Ascending aorta (tissue), 2 donors: ENCODE results near the gene EHBP1. TPM values are rescaled to one million over a fixed set of nuclear protein-coding genes. Genes with fewer than 3 reads are reported as not detected.

Experiments used
- DNase-seq, 2 donors: peaks; one replicate each; pipeline ENCODE4 v3.0.0-alpha.2; 2019; ENCODE audit warnings: low spot score in 2 of 2
- H3K27ac ChIP-seq, 2 donors: fragments of 200-600 bp; sonication (generic); one replicate each; pipeline ENCODE4 v1.5.1; 2016 to 2017; ENCODE audit warnings: mild to moderate bottlenecking in 1 of 2
- H3K27me3 ChIP-seq: fragments of 200-600 bp; sonication (generic); one replicate; pipeline ENCODE4 v1.5.1; 2017
- H3K36me3 ChIP-seq, 2 donors: fragments of 200-600 bp; sonication (generic); one replicate each; pipeline ENCODE4 v1.5.1; 2016
- H3K4me1 ChIP-seq, 2 donors: fragments of 200-600 bp; sonication (generic); one replicate each; pipeline ENCODE4 v1.5.1; 2016 to 2017; ENCODE audit warnings: mild to moderate bottlenecking in 1 of 2
- H3K4me3 ChIP-seq, 2 donors: fragments of 200-600 bp; sonication (generic); one replicate each; pipeline ENCODE4 v1.5.1; 2016 to 2017; ENCODE audit warnings: mild to moderate bottlenecking in 1 of 2
- H3K9me3 ChIP-seq, 2 donors: fragments of 200-600 bp; sonication (generic); one replicate each; pipeline ENCODE4 v1.5.1; 2016
- CTCF ChIP-seq, 3 experiments: fragments of 200-600 bp in 2 of 3; fragments of 450-650 bp in 1 of 3; sonication (generic) in 2 of 3; IDR thresholded peaks; one replicate each; pipeline ENCODE4 v1.5.1; 2016 to 2019; ENCODE audit warnings: antibody characterized with exemption in 3 of 3, mild to moderate bottlenecking in 1 of 3, moderate library complexity in 1 of 3
- intact Hi-C: fragments of 100-400 bp; cut with DNase I; formaldehyde crosslinking; loops from one replicate; pipeline ENCODE4 v1.15.1; 2023
- total RNA-seq: library from RNA; depleted of rRNA; stranded (reverse); fragments of >200 nt; gene quantifications from one replicate; pipeline ENCODE4 v1.1.0, GENCODE V29; 2016

The EHBP1 gene
- total RNA-seq, 1 donor from 2014 or later, result 19.9 TPM

- Histone ChIP-seq H3K27me3 (no peaks in the 10 kb centered on the region), H3K9me3 (peaks cover 0 to 3% of the 10 kb centered on the region in 2 donors), H3K4me1 (no peaks in the 10 kb centered on the region), H3K36me3 (no peaks in the 10 kb centered on the region), H3K4me3 (no peak overlapping the region), H3K27ac (no peak overlapping the region)
- no peak for TF ChIP-seq CTCF (IDR thresholded peaks at IDR 0.05)
- DNase-seq, result no peak
- intact Hi-C loops, result no loop called here
These were observed 31.5 kb downstream of the EHBP1 start for GRCh38 chr2:62736899-62737559.

GRCh38 chr2:62738981-62739936 is 33.7 kb downstream of the EHBP1 start:
- no peaks in the 10 kb centered on the region for H3K4me1 ChIP-seq
- no peaks in the 10 kb centered on the region for H3K36me3 ChIP-seq
- H3K27me3 ChIP-seq, result no peaks in the 10 kb centered on the region
- no peak for TF ChIP-seq CTCF (IDR thresholded peaks at IDR 0.05)
- intact Hi-C loops, result no loop called here
- H3K27ac ChIP-seq, result no peak overlapping the region
- no peaks in the 10 kb centered on the region for H3K9me3 ChIP-seq
- H3K4me3 ChIP-seq, result no peak overlapping the region
- no peak for DNase-seq

- Histone ChIP-seq H3K4me3 (no peak overlapping the region), H3K9me3 (no peaks in the 10 kb centered on the region), H3K27ac (no peak overlapping the region), H3K27me3 (no peaks in the 10 kb centered on the region), H3K36me3 (no peaks in the 10 kb centered on the region), H3K4me1 (no peaks in the 10 kb centered on the region)
- no peak for TF ChIP-seq CTCF (IDR thresholded peaks at IDR 0.05)
- no peak for DNase-seq
- intact Hi-C loops, result no loop called here
These were observed 34.7 kb downstream of the EHBP1 start for GRCh38 chr2:62740221-62740620.

GRCh38 chr2:62741127-62741526 is 35.6 kb downstream of the EHBP1 start:
- no peak for DNase-seq
- no peak for TF ChIP-seq CTCF (IDR thresholded peaks at IDR 0.05)
- no peaks in the 10 kb centered on the region for H3K4me1 ChIP-seq
- no peak overlapping the region for H3K4me3 ChIP-seq
- intact Hi-C loops, result no loop called here
- H3K9me3 ChIP-seq, result no peaks in the 10 kb centered on the region
- H3K36me3 ChIP-seq, result no peaks in the 10 kb centered on the region
- H3K27me3 ChIP-seq, result no peaks in the 10 kb centered on the region
- H3K27ac ChIP-seq, result no peak overlapping the region

DNA sequence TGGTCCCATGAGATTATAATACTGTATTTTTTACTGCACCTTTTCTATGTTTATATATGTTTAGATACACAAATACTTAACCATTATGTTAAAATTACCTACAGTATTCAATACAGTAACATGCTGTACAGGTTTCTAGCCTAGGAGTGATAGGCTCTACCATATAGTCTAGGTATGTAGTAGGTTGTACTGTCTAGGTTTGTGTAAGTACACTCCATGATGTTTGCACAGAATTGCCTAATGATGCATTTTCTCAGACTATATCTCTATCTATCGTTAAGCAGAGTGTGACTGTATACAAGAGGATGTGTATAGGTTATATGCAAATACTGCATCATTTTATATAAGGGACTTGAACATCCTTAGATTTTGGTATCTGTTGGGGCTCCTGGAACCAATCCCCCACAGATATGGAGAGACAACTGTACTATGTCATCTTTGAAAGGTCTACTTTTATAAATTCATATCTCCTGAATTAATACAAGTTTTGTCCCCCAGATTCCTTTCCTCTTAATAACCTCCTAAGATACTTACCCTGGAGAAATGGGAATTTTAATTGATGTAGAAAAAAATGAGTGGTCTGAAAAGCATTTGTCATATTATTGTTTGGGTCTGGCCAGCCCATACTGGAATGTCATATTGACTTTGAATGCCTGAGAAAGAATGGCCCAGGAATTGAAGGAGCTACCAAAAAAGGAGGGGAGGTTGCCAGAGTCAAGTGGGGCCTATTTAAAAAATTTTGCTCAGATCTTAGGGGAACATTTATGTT is 36.6 kb downstream of the EHBP1 start:
- Histone ChIP-seq H3K27ac (no peak overlapping the region), H3K36me3 (no peaks in the 10 kb centered on the region), H3K27me3 (no peaks in the 10 kb centered on the region), H3K4me1 (no peaks in the 10 kb centered on the region), H3K4me3 (no peak overlapping the region), H3K9me3 (no peaks in the 10 kb centered on the region)
- no peak for TF ChIP-seq CTCF (IDR thresholded peaks at IDR 0.05)
- no peak for DNase-seq
- intact Hi-C loops, result no loop called here
